AG09309 (cell line): ENCODE data around the gene FBXW4.

Source experiments
- DNase-seq: peaks from one replicate; pipeline ENCODE4 v3.0.0-alpha.2; 2010; ENCODE audit warnings: low read depth
- H3K4me3 ChIP-seq: 2 replicates; pipeline ENCODE4 v1.5.1; 2011; ENCODE audit warnings: mild to moderate bottlenecking, low read depth, low read length, moderate library complexity; ENCODE audit not compliant: control insufficient read depth
- TF ChIP-seq, protein P1 (sequence below): IDR thresholded peaks from 2 replicates; pipeline ENCODE4 v1.5.1; 2011; ENCODE audit warnings: mild to moderate bottlenecking, low read depth, low read length, inconsistent platforms; ENCODE audit not compliant: insufficient read depth, control insufficient read depth; ENCODE audit errors: missing control alignments

FBXW4 gene

DNA sequence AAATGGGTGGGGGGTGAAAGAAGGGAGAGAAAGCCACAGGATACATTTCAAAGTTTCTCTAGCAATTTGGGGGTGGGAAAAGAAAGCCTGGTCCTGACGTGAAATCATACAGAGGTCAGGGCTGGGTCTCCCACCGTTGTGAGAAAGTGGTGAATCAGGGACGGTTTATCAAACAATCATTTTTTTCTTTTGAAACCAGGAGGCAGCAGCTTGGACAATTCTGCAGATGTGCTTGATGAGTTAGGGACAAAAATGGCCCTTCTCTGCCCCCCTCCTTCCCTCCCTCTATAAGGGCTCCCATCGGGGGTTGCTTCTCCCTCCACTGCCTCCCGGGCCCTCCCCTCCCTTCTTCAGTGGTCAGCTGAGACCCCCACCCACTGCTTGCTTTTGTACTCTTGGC is 43.6 kb downstream of the FBXW4 start:
- TF ChIP-seq, protein P1, sequence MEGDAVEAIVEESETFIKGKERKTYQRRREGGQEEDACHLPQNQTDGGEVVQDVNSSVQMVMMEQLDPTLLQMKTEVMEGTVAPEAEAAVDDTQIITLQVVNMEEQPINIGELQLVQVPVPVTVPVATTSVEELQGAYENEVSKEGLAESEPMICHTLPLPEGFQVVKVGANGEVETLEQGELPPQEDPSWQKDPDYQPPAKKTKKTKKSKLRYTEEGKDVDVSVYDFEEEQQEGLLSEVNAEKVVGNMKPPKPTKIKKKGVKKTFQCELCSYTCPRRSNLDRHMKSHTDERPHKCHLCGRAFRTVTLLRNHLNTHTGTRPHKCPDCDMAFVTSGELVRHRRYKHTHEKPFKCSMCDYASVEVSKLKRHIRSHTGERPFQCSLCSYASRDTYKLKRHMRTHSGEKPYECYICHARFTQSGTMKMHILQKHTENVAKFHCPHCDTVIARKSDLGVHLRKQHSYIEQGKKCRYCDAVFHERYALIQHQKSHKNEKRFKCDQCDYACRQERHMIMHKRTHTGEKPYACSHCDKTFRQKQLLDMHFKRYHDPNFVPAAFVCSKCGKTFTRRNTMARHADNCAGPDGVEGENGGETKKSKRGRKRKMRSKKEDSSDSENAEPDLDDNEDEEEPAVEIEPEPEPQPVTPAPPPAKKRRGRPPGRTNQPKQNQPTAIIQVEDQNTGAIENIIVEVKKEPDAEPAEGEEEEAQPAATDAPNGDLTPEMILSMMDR = no peak
- no peak for DNase-seq
- H3K4me3 ChIP-seq = no peak overlapping the region

DNA sequence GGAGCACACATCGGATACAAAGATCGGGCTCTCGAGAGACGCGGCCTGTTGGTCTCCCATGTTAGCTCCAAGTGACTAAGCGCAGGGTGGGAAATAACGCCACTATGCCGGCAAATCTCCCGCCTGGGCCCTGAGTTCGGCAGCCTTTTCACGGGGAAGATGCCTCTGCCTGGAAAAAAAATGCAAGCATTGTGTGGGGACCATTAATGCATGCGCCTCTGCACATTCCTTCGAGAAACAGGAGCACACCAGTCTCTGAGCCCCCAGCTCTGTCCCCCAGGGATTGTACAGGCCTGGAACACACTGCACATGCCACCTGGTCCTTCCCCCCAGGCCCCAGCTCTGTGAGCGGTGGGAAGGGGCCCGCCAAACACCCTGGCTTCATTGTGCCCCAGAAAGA is 44.1 kb downstream of the FBXW4 start:
- DNase-seq = no peak
- TF ChIP-seq, protein P1 = no peak
- no peak overlapping the region for H3K4me3 ChIP-seq

DNA sequence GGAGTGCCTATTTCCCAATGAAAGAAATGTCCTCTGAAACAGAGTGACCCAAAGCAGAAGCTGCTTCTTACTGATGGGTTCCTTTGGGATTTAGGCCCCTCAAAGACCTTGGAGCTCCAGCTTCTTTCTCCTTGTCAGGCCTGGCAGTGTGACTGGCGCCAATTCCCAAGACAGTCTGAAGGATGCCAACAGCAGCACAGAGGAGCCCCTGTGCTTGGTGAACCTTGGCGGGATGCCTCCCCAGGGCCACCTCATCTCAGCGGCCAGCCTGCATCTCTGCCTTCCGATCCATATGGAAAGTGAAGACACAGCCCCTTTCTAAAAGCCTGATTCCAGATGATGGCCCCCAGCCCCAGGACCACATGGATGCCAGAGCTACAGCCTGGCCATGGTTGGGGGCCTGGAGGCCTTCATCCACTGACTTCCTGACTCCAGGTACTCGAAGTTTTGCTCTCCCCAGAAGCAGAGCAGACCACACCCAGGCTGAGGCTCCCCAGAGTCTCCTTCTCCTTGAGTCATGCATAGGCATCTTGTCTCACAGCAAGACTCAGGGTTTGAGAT is 45.4 kb downstream of the FBXW4 start:
- no peak overlapping the region for H3K4me3 ChIP-seq
- TF ChIP-seq, protein P1 = no peak

DNA sequence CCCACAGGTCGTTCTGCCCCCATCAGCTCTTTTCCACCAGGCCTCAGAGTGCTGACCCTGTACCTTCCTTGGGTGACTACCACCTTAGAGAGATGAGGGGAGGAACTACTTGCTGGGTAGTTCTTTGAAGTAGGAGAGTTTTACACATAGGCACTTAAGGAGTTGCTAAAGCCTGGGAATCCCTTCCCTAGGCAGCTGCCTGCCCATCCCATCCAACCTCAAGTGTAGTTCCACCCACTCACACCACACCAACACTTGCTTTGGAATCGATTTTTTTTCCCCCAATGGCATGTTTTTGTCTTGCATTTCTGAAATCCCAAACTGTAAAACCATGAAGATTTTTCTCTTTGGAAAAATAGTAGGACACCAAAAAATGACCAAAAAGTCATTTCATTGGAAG is 47.7 kb downstream of the FBXW4 start:
- no peak overlapping the region for H3K4me3 ChIP-seq
- TF ChIP-seq, protein P1 = no peak
- DNase-seq = no peak

More for the DNA sequence above, 45.4 kb downstream of the FBXW4 start:
- no peak for DNase-seq

DNA sequence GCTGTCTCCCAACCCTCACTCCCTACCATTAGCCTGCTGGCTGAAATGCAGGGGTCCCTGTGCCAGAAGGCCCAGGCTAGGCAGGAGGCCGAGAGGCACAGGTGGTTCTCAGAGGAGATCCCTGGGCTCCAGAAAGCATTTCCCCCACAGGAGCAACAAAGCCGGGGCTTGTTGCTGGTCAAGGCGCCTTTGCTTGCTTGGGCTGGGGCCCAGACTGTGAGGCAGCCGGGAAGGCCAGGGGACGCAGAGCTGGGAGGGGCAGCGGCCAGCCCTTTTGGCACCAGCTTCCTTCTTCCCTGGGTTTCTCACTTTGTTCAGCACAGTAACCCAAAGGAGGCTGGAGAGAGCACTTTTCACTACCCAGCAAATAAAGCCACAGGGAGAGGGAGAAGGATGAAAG is 48.6 kb downstream of the FBXW4 start:
- H3K4me3 ChIP-seq = no peak overlapping the region
- TF ChIP-seq, protein P1 = no peak
- DNase-seq = no peak

DNA sequence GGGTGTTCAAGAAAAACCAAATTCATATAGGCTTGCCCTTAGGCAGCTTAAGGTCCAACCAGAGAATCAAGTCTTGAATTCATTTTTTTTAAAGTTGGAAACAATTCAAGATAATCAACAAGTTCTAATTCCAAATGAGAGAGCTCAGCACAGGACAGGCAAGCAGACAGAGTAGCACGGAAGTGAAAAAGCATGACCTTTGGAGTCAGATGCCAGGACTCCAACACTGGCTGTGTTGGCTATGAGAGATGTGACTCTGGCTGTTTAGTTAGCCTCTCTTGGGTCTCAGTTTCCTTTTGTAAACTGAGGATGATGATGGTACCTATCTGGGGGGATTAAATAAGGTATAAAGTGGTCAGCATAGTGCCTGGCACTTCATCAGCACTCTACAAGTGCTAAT is 49.3 kb downstream of the FBXW4 start:
- DNase-seq = no peak
- TF ChIP-seq, protein P1 = no peak
- no peak overlapping the region for H3K4me3 ChIP-seq

DNA sequence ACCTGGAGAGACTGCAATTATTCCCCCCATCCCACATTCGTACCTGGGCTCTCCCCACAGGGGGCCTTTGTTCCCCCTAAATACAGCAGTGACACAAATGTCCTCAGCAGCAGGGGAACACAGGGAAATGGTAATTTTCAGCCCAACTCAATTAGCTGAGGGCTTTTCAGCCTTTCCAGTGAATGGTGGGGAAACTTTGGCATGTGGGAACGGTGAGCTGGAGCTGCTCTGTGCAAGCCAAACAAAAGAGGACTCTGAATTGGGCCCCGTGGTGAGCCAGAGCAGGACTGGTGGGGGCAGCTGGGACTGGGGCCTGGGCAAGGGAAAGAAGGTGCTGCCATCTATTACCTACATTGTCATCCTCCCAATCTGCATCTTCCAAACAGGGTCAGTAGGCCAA is 51.0 kb downstream of the FBXW4 start:
- TF ChIP-seq, protein P1 = no peak
- H3K4me3 ChIP-seq = no peak overlapping the region
- no peak for DNase-seq
